LoVo (cell line): ENCODE measurements around the gene GRK4.
A peak's percentile ranks its signal among the peaks of the same experiment; 100 is the strongest.
"Not testable (repeated sequence)": the region's sequence is repeated elsewhere in the genome, so short reads cannot be mapped to it uniquely, and the experiment has no call there.

Experiments used
- DNase-seq: peaks from one replicate; pipeline ENCODE4 v3.0.0-alpha.2; 2016; ENCODE audit warnings: low spot score

Gene GRK4

DNA sequence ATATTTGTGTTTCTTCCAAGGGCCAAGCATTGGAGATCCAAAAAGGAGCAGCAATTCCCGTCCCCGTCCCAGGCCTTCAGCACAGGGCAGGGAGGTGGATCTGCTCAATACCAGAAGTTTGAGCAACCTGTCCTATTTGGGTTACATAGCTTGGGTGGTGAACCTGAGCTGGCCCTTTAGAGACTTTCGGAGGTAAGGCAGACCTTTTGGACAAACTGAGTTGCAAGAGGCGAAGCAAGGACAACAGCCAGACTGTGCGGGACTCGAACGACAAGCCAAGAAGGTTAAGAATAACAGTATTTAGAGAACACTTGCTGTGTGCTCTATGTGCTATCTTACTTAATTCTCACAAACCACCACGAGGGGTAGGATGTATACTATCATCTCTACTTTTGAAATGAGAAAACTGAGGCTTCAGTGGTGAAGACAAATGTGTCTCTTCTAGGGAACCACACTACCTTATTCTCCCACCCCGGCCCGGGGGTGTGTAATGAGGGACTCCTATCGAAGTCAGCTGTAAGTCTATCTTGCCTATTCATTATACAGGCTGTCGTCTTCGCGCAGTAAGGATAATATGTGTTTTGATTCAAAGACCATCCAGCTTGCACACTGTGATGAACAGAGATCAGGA is 1.4 kb upstream of the GRK4 start:
- no peak for DNase-seq

DNA sequence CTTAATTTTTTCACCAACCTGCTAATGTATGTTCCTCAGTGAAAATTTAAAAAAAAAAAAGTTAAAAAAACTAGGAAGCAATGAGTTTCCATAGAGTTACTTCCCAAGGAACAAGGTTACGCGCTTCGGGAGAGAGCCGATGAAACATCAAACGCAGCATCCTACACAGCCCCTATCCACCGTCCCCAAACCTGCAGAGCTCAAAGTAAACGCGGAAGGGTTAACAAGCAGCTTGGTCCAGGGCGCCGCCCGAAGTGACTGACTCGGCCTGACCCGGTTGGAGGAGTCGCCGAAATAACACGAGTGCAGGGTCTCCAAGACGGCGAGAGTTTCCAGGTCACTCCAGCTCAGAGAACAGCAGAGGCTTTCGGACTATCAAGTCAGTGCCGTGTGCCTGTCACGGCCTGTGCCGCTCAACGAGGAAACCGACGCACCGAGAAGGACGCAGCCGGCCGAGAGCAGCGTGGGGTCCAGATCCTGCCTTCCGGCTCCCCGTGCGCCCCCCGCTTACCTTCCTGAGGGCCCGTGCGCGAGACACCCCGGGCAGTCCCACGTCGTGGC is 677 bp upstream of the GRK4 start:
- DNase-seq, result peak; percentile 41

DNA sequence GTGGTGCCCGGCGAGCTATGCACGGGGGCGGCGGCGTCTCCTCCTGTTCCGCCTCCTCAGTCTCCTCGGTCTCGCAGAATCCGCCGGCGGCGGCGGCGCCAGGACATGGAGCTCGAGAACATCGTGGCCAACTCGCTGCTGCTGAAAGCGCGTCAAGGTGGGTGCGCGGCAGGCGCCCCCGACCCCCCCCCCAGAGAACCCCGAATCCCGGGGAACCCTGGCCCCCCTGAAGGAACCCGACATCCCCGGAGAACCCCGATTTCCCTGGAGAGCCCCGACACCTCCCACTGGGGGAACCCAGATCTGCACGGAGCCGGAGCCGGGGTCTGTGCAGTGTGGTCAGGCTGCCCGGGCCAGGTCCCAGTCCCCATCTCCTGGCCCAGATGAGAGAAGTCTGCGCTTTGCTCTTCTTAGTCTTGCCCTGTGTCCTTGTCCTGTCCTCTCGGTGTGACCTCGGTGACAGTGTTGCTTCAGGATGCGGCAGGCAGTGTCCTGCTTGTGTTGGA is 648 bp downstream of the GRK4 start:
- DNase-seq, result no peak

DNA sequence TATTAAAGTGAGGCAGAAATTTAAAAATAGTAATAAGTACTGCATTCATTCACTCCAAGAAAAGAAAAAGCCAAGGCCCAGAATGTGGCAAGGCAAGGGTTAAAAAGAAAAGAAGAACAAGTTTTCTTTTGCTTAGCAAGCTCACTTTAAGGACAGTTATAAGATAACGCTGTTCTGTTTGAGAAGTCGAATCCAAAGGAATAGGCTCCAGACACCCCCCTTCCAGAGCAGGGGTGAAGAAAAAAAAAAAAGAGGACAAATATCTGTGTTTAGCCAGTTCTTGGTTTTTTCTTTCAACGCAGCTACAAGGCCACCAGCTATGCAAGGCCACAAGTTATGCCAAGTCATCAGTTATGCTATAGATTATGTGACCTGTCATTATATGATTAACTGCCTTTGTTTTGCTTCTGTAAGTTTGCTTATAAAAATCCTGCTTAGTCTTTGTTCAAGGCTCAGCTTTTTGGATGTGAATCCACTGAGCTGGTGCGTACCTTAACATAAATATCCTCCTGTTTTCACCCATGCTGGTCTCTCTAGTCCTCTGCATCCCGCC is 1.4 kb downstream of the GRK4 start:
- DNase-seq, result no peak

DNA sequence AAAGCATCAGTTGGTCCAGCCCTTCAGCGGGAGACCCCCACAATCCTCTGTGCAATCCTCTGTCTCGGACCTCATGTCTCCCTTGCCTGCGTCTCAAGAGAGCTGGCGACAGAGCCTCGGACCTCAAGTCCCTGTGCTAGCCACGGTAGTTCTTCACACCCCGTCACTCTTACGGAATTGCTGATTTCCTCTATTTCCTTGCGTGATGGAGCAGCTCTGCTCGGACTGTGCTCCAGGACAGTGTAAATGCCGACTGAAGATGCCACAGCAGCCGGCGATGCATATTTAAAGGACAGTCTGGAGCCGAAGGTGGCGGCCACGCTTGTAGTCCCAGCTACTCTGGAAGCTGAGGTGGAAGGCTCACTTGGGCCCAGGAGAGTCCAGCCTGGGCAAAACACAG is 1.9 kb downstream of the GRK4 start:
- no peak for DNase-seq

DNA sequence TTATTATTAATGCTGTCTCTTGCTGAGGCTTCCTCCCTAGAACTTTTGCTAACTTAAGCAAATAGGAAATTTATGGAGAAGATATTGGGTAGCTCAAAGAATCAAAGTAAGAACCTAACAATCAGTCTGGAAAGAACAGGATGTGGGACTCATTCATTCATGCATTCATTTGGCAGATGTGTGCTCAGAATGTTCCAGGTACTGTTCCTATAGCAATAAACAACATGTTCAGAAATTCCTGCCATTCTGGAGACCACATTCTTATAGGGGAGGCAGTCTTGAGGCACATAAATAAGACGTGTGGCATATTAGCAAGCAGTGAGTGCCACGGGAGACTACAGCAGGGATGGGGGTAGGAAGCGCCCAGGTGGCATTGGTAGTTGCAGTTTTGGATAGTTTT is 5.0 kb downstream of the GRK4 start:
- DNase-seq, result no peak

DNA sequence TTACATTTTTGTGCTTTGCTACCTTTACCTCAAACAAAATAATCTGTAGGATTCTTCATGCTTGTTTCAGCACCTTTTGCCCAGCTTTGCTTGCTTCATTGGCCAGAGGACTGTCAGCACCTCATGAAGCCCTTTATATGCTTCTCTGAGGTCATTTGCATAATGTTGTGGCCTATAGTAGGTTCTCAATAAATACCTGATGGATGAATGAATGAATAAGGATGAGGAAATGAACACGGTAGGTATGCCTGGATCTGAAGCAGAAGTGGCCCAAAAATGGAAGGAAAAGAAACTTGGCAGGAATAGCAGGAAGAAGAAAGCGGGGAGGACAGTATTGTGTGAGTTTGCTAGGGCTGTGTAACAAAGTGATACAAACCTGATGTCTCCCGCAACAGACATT is 7.9 kb downstream of the GRK4 start:
- DNase-seq, result no peak

DNA sequence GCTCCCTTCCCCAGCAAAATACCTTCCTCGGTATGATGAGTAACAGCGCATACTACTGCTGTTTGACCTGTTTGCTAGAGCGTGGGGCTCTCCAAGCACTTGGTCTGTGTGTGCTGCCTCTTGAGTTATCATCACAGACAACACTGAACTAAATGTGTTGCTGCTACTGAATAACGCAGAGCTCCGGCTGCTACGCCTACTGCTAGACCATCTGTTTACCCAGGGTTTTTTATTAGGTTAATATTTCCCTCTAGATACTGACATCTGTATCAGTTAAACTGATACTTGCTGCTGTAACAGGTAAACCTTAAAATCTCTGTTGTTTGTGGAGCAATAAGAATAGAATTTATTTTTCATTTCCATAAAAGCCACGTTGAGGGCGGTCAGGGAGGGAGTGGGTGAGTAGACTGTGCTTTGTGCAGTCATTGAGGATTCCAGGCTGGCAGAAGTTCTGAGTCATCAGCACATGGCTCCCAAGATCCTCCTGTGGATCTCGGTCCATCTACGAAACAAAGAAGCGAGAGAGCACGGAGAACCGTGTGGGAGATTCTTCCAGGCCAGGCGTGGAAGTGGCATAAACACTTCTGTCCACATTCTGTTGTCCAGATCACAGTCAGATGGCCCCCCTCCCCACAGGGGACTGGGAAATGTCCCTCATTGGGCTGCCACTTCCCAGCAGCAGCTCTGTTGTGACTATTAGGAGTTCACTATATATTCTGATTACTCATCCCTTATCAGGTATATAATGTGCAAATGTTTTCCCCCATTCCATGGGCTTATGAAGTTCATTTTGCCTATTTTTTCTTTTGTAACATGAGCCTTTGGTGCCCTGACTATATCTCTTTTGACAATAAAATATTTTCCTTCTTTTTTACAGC is 14.1 kb downstream of the GRK4 start:
- no peak for DNase-seq

DNA sequence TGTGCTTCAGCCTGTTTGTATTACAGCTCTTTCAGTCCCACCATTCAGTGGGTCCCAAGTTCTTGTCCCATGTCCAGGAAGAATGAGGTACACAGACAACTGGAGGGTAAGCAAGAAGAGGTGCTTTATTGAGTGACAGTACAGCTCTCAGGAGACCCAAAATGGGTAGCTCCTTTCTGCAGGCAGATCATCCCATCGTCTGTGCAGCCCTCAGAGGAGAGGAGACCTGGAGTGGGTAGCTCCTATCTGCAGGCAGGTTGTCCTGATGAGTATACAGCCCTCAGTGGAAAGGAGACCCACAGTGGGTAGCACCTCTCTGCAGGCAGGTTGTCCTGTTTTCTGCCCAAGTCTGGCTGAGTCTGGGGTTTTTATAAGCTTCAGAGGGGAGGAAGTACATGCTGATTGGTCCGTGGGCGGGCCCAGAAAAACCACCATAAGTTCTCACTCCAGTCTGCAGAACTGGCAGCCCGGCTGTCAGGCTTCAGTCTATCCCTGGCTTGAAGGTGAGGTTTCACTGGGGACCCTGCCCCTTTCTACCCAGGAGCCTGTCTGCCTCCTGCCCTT is 18.0 kb downstream of the GRK4 start:
- no peak for DNase-seq

DNA sequence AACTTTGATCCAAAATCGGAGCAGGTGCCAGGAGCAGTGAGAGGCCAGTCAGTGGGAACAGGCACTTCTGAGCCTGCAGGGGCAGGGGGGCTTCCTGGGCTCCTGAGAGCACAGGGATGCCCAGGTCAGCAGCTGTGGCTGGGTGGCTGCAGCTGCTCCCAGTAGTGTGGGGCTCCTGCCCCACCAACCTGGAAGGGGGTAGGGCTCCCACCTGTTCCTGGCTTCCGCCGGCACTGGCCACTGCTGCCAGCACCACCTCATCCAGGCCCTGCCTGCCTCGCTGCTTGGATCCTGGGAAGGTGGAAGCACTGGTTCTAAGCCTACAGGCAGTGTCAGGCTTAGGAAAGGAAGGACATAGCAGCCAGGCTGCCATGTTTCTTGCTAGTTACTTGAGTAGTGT is 18.6 kb downstream of the GRK4 start:
- no peak for DNase-seq

DNA sequence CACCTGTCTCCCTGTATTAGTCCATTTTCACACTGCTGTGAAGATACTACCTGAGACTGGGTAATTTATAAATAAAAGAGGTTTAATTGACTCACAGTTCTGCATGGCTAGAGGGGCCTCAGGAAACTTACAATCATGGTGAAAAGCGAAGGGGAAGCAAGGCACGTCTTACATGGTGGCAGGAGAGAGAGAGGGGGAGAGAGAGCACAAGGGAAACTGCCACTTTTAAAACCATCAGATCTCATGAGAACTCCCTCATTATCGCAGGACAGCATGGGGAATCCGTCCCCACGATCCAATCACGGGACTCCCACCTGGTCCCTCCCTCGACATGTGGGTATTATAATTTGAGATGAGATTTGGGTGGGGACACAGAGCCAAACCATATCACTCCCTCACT is 20.3 kb downstream of the GRK4 start:
- not testable (repeated sequence) for DNase-seq

DNA sequence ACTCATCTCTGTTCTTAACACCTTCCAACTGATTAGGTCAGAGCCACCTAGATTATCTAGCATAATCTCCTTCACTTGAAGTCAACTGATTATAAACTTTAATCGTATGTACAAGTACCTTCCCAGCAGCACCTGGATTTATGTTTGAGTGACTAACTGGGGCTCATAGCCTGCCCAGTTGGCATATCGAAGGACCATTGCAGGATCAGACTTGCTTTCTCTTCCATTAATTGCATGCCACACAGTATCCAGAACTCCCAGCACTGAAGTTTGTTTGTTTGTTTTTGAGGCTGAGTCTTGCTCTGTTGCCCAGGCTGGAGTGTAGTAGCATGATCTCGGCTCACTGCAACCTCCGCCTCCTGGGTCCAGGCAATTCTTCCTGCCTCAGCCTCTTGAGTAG is 27.9 kb downstream of the GRK4 start:
- DNase-seq, result no peak

DNA sequence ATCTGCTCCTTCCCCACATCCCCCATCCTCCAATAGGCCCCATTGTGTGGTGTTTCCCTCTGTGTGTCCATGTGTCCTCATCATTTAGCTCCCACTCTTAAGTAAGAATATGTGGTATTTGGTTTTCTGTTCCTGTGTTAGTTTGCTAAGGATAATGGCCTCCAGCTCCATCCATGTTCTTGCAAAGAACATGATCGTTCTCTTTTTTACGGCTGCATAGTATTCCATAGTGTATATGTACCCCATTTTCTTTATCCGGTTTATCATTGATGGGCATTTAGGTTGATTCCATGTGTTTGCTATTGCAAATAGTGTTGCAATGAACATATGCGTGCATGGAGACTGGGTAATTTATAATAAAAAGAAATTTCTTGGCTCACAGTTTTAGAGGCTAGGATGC is 31.5 kb downstream of the GRK4 start:
- no peak for DNase-seq

DNA sequence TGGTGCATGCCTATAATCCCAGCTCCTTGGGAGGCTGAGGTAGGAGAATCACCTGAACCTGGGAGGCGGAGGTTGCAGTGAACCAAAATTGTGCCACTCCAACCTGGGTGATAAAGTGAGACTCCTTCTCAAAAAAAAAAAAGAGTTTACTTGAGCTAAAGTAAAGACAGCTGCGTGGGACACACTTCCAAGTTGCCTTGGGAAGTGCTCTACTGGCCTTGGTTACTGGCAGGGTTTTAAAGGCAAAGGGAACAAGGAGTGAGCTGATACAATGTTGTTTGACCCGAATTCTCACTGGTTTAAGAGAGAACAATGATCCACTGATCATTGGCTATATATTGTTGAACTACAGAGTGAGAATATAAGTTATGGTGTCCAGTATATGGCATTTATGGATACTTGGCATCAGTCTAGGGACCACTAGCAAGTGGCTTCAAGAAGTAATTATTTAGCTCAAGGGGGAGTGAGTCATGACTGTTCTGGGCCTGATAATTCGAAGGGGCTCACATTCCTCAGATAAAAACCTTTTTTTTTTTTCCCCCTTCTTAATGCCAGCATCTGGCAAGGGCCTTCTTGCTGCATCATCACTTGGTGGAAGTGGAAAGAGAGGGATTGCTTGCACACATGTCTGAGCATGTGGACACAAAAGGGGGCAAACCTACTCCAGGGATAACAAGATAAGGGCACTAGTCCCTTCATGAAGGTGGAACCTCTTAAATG is 32.3 kb downstream of the GRK4 start:
- DNase-seq, result no peak

DNA sequence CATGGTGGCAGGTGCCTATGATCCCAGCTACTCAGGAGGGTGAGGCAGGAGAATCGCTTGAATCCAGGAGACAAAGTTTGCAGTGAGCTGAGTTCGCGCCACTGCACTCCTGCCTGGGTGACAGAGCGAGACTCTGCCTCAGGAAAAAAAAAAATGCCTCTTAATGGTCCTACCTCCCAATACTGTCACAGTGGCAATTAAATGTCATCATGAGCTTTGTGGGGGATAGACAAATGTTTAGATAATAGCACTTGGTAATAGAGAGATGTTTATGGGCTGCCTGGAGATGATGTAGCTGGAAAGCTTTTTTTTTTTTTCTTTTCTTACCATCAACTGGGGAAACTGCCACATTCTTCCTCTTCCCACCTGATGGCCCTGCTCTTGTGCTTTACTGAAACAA is 33.0 kb downstream of the GRK4 start:
- DNase-seq, result no peak

DNA sequence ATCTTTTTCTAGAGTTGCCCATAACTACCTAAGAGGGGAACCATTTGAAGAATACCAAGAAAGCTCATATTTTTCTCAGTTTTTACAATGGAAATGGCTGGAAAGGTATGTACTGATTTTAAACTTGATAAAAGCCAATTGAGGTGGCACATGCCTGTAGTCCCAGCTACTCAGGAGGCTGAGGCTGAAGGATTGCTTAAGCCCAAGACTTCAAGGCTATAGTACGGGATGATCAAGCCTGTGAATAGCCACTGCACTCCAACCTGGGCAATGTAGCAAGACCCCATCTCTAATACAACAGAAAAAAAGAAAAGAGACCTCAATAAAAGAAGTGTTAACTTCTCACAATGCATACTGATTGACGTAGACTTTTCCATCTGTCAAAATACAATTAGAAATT is 44.4 kb downstream of the GRK4 start:
- no peak for DNase-seq

DNA sequence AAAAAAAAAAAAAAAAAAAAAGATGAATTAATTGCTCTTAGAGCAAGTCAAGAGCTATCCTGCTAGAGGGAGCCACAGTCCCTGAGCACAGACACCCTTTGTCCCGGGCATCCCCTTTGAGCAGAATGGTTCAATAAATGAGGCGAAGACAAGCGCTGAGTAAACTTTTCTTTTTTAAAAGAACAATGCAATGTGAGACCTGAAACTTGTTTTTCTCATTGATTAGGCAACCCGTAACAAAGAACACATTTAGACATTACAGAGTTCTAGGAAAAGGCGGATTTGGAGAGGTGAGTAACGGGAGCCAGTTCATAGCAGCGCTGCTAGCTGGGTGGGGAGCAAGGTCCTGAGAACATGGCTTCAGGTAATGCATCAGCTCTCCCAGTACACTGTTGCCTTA is 46.1 kb downstream of the GRK4 start:
- DNase-seq, result no peak

DNA sequence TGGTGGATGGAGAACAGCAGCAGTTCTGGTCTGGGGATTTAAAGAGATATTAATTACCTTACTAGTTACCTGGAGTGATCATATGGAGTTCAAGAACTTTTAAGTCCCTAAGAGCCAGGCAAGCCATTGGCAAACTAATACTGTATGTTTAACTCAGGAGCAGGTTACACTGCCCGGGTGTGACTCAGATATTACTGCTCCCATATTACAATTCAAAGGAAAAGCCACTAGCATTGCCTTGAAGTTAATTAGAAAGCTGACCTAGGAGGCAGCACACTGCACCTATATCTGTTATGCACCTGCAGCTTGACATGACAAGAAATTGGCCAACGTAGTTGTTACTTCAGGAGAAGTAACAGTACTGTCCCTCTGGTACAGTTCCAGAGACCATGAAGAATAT is 47.2 kb downstream of the GRK4 start:
- DNase-seq, result no peak

DNA sequence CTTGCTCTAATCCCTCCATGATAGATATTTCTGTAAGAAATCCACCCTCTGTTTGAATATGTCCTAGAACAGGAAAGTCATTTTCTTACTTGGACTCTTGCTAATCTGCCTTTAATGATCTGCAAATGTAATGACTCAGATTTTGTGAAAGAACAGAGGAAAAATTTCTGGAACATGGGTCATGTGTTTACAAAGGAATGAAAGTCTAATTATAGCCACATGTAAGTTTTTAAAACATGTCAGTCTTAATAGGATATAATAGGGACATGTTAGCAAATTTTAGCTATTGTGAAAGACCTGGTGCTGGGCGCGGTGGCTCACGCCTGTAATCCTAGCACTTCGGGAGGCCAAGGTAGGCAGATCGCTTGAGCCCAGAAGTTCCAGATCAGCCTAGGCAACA is 47.6 kb downstream of the GRK4 start:
- DNase-seq, result no peak

DNA sequence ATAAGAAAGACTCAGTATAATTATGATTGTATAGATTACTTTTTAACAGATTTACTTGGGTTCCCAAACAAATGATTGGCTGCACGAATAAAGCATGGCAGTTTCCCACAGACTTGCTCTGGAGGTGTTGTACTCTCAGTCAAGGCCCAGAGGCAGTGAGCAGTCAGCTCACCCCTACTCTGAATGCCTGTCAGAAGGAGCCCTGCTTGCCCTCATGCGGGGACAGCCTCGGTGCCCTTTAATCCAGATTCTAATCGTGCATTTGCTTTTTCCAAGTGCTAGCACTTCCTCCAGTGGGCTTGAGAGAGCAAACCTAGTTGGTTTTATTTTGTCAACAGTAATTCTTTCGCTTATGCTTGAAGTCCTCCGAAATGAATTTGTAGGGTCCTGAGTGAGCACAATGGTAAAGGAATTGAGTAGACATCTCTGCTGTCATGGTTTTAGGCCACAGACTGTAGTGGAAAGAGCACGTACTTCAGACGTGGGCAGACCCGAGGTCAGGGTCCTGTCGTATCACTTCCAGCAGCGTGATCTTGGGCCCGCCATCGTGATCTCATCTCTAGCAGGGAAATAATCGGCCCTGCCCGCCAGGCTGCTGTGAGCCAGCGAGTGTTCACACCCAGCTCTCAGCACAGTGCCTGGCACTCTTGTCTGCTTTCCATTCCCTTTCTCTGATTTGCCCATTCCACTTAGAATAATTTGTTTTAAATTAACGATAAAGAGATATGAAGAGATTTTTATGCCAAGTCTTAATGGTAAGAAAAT is 48.3 kb downstream of the GRK4 start:
- no peak for DNase-seq

DNA sequence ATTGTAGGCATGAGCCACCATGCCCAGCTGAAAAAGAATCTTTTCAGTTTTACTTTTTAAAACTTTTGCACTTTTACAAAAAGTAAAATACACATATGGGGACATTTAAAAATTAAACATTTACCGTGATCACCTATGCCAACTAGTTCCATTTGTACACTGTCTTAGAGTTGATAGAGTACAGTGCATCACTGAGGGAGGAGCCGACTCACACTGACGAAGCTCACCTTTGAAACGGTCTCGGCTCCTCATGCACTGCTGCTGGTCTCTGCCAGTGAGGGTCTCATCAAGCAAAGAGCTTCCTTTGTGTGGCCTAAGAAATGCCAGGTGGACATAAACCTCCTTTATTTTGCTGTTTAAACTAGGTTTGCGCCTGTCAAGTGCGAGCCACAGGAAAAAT is 50.0 kb downstream of the GRK4 start:
- DNase-seq, result no peak
